Neural cell (in vitro differentiated cells): ENCODE data around the gene CTPS2. TPM values are rescaled to one million over a fixed set of nuclear protein-coding genes. Genes with fewer than 3 reads are reported as not detected.

ENCODE experiments used
- H2AFZ ChIP-seq: fragments of 200-600, 300-800 bp; sonication (generic), shearing (Covaris generic); 2 replicates; pipeline ENCODE4 v1.6.0; 2014; ENCODE audit warnings: low read depth, mild to moderate bottlenecking, antibody characterized with exemption, low read length, moderate library complexity
- H3F3A ChIP-seq: fragments of 200-600 bp; shearing (Covaris generic); 2 replicates; pipeline ENCODE4 v1.6.1; 2016; ENCODE audit warnings: mild to moderate bottlenecking, moderate library complexity, mixed read lengths, antibody characterized with exemption, low read length; ENCODE audit not compliant: insufficient read depth, poor library complexity, severe bottlenecking
- H3K27ac ChIP-seq: fragments of 200-600, 300-800 bp; sonication (generic), shearing (Covaris generic); 2 replicates; pipeline ENCODE4 v1.5.1; 2014; ENCODE audit warnings: mild to moderate bottlenecking, low read length, moderate library complexity
- H3K27me3 ChIP-seq: fragments of 300-800, 200-600 bp; sonication (generic), shearing (Covaris generic); 2 replicates; pipeline ENCODE4 v1.6.0; 2014; ENCODE audit warnings: mild to moderate bottlenecking, low read depth, low read length, moderate library complexity; ENCODE audit not compliant: insufficient read depth
- H3K36me3 ChIP-seq: fragments of 300-800, 200-600 bp; sonication (generic), shearing (Covaris generic); 2 replicates; pipeline ENCODE4 v1.5.1; 2014; ENCODE audit warnings: mild to moderate bottlenecking, antibody characterized with exemption, low read length, moderate library complexity; ENCODE audit not compliant: insufficient read depth
- H3K4me2 ChIP-seq: fragments of 300-800, 200-600 bp; sonication (generic), shearing (Covaris generic); 2 replicates; pipeline ENCODE4 v1.6.0; 2014; ENCODE audit warnings: mild to moderate bottlenecking, low read length
- H3K4me3 ChIP-seq: fragments of 300-800, 200-600 bp; sonication (generic), shearing (Covaris generic); 2 replicates; pipeline ENCODE4 v1.5.1; 2014; ENCODE audit warnings: mild to moderate bottlenecking, low read length, moderate library complexity
- H3K79me2 ChIP-seq: fragments of 200-600 bp; shearing (Covaris generic); replicated peaks from 2 replicates; pipeline ENCODE4 v1.6.0; 2014; ENCODE audit warnings: mild to moderate bottlenecking, low read length, moderate library complexity; ENCODE audit not compliant: insufficient read depth
- H3K9ac ChIP-seq: fragments of 300-800, 200-600 bp; sonication (generic), shearing (Covaris generic); 2 replicates; pipeline ENCODE4 v1.6.1; 2016; ENCODE audit warnings: mild to moderate bottlenecking, low read length, mixed read lengths
- H3K9me2 ChIP-seq: fragments of 200-600 bp; shearing (Covaris generic); 2 replicates; pipeline ENCODE4 v1.6.1; 2016; ENCODE audit warnings: mild to moderate bottlenecking, low read length, mixed read lengths; ENCODE audit not compliant: insufficient read depth
- H3K9me3 ChIP-seq: fragments of 200-600, 300-800 bp; sonication (generic), shearing (Covaris generic); 2 replicates; pipeline ENCODE4 v1.6.1; 2016; ENCODE audit warnings: mild to moderate bottlenecking, mixed run types, low read length, moderate library complexity, mixed read lengths
- H4K20me1 ChIP-seq: fragments of 200-600 bp; shearing (Covaris generic); 2 replicates; pipeline ENCODE4 v1.6.1; 2016; ENCODE audit warnings: mild to moderate bottlenecking, mixed run types; ENCODE audit not compliant: insufficient read depth
- CTCF ChIP-seq: fragments of 450-650 bp; IDR thresholded peaks from 2 replicates; pipeline ENCODE4 v1.5.1; 2014; ENCODE audit warnings: antibody characterized with exemption, mild to moderate bottlenecking, moderate library complexity; ENCODE audit not compliant: poor library complexity, severe bottlenecking
- EP300 ChIP-seq: fragments of 450-650 bp; conservative IDR thresholded peaks from 2 replicates; pipeline ENCODE4 v1.6.1; 2014; ENCODE audit warnings: antibody characterized with exemption, mild to moderate bottlenecking, moderate library complexity; ENCODE audit not compliant: poor library complexity, severe bottlenecking
- EZH2 ChIP-seq: fragments of 200-600, 300-800 bp; shearing (Covaris generic), sonication (generic); IDR thresholded peaks from 2 replicates; pipeline ENCODE4 v1.6.1; 2014; ENCODE audit warnings: antibody characterized with exemption, low read length, borderline replicate concordance, mild to moderate bottlenecking; ENCODE audit not compliant: insufficient read depth, poor library complexity, severe bottlenecking
- MXI1 ChIP-seq: fragments of 450-650 bp; conservative IDR thresholded peaks from 2 replicates; pipeline ENCODE4 v1.6.1; 2014; ENCODE audit warnings: antibody characterized with exemption, mild to moderate bottlenecking; ENCODE audit not compliant: poor library complexity, severe bottlenecking
- POLR2AphosphoS5 ChIP-seq: IDR thresholded peaks from 2 replicates; pipeline ENCODE4 v1.6.1; 2012
- RAD21 ChIP-seq: fragments of 450-650 bp; conservative IDR thresholded peaks from 2 replicates; pipeline ENCODE4 v1.6.1; 2014; ENCODE audit warnings: antibody characterized with exemption, mild to moderate bottlenecking, moderate library complexity
- REST ChIP-seq: IDR thresholded peaks from 2 replicates; pipeline ENCODE4 v1.6.1; 2012; ENCODE audit warnings: borderline replicate concordance
- SMC3 ChIP-seq: fragments of 450-650 bp; conservative IDR thresholded peaks from 2 replicates; pipeline ENCODE4 v1.6.1; 2014; ENCODE audit warnings: antibody characterized with exemption, mild to moderate bottlenecking, moderate library complexity; ENCODE audit not compliant: poor library complexity
- TAF1 ChIP-seq: IDR thresholded peaks from 2 replicates; pipeline ENCODE4 v1.6.1; 2012; ENCODE audit warnings: low read depth
- polyA plus RNA-seq: library from polyadenylated mRNA; depleted of rRNA; stranded (reverse); fragments of >200 nt; gene quantifications from 2 replicates; pipeline ENCODE4 v1.2.3, GENCODE V29; 2014

The CTPS2 gene
- polyA plus RNA-seq, 1 donor from 2014 or later = 17.1 TPM

- no peak for TF ChIP-seq POLR2AphosphoS5
- no peak for TF ChIP-seq CTCF
- TF ChIP-seq REST = no peak
Observed at GRCh38 chrX:16589826-16590225, 122.6 kb downstream of the CTPS2 start.

GRCh38 chrX:16589211-16589610 lies 123.3 kb downstream of the CTPS2 start:
- no peak overlapping the region for H3K27ac ChIP-seq
- H3K79me2 ChIP-seq = no peaks in the 10 kb centered on the region
- no peak overlapping the region for H3K9ac ChIP-seq
- no peaks in the 10 kb centered on the region for H3K36me3 ChIP-seq
- H3K9me2 ChIP-seq = no peaks in the 10 kb centered on the region
- no peak for TF ChIP-seq MXI1
- no peak for TF ChIP-seq EZH2
- TF ChIP-seq SMC3 = no peak
- TF ChIP-seq CTCF = no peak
- no peak for TF ChIP-seq EP300
- TF ChIP-seq REST = no peak
- no peak for TF ChIP-seq POLR2AphosphoS5
- no peak for TF ChIP-seq RAD21
- no peak for TF ChIP-seq TAF1
- H3K9me3 ChIP-seq = no peaks in the 10 kb centered on the region
- no peaks in the 10 kb centered on the region for H3F3A ChIP-seq
- no peak overlapping the region for H2AFZ ChIP-seq
- H3K4me3 ChIP-seq = no peak overlapping the region
- H3K4me2 ChIP-seq = no peak overlapping the region
- H4K20me1 ChIP-seq = no peaks in the 10 kb centered on the region
- no peaks in the 10 kb centered on the region for H3K27me3 ChIP-seq

More at GRCh38 chrX:16589826-16590225, 122.6 kb downstream of the CTPS2 start:
- Histone ChIP-seq H3K9me2 (no peaks in the 10 kb centered on the region), H3K4me2 (no peak overlapping the region), H3K79me2 (no peaks in the 10 kb centered on the region), H3K27ac (no peak overlapping the region), H3K36me3 (no peaks in the 10 kb centered on the region), H3K4me3 (no peak overlapping the region), H3F3A (no peaks in the 10 kb centered on the region), H3K27me3 (no peaks in the 10 kb centered on the region), H3K9me3 (no peaks in the 10 kb centered on the region), H2AFZ (no peak overlapping the region), H4K20me1 (no peaks in the 10 kb centered on the region), H3K9ac (no peak overlapping the region)
